ENCODE results near the gene MED16.
"Not testable (repeated sequence)": the region's sequence is repeated elsewhere in the genome, so short reads cannot be mapped to it uniquely, and the experiment has no call there.

The MED16 gene

DNA sequence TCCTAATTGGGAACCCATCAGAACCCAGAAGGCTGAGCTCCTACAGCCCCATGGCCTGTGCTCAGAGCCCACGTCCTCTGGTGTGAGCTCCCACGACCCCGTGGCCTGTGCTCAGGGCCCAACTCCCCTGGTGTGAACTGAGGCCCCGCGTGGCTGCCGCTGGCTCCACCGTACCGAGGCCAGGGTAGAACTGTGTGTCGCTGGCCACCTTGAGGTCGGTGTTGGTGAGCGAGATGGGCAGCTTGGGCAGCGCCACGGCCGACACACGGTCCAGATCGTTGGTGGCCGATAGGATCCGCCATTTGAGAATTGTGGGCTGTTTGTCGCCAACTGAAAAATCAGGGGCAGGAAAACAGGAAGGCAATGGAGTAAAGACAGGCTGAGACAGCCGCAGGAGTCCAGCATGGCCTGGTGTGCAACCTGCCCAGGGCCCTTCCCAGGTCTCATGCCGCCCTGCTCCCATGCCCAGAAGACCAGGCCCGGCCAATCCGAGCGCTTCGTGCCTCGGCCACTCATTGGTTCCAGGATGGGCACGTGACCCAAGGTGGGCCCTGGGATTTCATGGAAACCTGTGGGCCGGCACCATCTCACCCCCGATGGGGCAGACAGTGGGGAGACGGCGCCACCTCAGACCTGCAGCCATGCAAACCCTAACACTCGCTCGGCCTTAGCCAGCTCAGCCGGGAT is 11.5 kb downstream of the MED16 start:
- Mint-ChIP-seq H3K27me3 (no peaks in the 10 kb centered on the region), H3K27ac (no peak overlapping the region), H3K9me3 (no peaks in the 10 kb centered on the region), H3K4me3 (no peak overlapping the region), H3K4me1 (no peaks in the 10 kb centered on the region), H3K36me3 (peaks cover 23% of the 10 kb centered on the region)
- DNase-seq: no peak
- CTCF ChIA-PET: interaction anchor here (2.3 kb wide), 1 partner anchor 18 kb away, joined by 6 read pairs; no protein-coding TSS in a partner anchor

DNA sequence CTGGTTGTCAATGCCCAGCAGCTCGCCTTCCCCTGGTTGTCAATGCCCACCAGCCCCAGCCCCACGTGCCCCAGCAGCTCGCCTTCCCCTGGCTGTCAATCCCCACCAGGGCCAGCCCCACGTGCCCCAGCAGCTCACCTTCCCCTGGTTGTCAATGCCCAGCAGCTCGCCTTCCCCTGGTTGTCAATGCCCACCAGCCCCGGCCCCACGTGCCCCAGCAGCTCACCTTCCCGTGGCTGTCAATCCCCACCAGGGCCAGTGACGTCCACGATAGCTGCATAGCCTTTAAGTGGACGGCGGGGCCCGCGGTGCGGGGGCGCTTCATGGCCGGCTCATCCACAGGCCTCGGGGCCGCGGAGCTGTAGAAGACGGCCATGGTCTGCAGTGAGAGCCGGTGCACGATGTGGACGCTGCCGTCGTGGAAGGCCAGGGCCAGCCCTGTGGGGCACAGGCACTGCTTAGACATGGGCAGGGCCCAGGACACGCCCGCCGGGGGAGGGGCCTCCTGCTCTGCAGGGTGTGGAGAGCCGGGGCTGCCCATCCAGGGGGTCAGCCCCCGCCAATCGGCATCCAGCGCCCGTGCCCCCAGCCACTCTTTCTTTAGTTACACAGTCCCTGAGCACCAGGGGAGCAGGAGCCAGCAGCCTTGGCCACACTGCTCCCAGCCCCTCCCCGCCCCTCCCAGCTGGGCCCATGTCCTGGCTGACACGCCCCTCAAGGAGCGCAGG is 13.1 kb downstream of the MED16 start:
- Mint-ChIP-seq H3K4me1 (peaks cover 2% of the 10 kb centered on the region), H3K9me3 (no peaks in the 10 kb centered on the region), H3K27ac (no peak overlapping the region), H3K4me3 (no peak overlapping the region), H3K27me3 (no peaks in the 10 kb centered on the region), H3K36me3 (peaks cover 19% of the 10 kb centered on the region)
- no peak for DNase-seq
- CTCF ChIA-PET: interaction anchor here (0.8 to 1.5 kb wide), 2 partner anchors 17 to 23 kb away, joined by 3 to 8 read pairs; no protein-coding TSS in a partner anchor

DNA sequence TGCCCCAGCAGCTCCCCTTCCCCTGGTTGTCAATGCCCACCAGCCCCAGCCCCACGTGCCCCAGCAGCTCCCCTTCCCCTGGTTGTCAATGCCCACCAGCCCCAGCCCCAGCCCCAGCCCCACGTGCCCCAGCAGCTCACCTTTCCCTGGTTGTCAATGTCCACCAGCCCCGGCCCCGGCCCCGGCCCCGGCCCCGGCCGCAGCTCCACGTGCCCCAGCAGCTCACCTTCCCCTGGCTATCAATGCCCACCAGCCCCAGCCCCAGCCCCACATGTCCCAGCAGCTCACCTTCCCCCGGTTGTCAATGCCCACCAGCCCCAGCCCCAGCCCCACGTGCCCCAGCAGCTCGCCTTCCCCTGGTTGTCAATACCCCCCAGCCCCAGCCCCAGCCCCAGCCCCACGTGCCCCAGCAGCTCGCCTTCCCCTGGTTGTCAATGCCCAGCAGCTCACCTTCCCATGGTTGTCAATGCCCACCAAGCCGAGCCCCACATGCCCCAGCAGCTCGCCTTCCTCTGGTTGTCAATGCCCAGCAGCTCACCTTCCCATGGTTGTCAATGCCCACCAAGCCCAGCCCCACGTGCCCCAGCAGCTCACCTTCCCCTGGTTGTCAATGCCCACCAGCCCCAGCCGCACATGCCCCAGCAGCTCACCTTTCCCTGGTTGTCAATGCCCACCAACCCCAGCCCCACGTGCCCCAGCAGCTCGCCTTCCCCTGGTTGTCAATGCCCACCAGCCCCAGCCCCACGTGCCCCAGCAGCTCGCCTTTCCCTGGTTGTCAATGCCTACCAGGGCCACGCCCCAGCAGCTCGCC is 14.0 kb downstream of the MED16 start:
- not testable (repeated sequence) for DNase-seq, H3K4me3 Mint-ChIP-seq, H3K27me3 Mint-ChIP-seq, H3K4me1 Mint-ChIP-seq, H3K9me3 Mint-ChIP-seq, H3K27ac Mint-ChIP-seq
- H3K36me3 Mint-ChIP-seq: peaks cover 14% of the 10 kb centered on the region
- CTCF ChIA-PET: interaction anchor here (1.5 kb wide), 1 partner anchor 16 kb away, joined by 8 read pairs; no protein-coding TSS in a partner anchor

DNA sequence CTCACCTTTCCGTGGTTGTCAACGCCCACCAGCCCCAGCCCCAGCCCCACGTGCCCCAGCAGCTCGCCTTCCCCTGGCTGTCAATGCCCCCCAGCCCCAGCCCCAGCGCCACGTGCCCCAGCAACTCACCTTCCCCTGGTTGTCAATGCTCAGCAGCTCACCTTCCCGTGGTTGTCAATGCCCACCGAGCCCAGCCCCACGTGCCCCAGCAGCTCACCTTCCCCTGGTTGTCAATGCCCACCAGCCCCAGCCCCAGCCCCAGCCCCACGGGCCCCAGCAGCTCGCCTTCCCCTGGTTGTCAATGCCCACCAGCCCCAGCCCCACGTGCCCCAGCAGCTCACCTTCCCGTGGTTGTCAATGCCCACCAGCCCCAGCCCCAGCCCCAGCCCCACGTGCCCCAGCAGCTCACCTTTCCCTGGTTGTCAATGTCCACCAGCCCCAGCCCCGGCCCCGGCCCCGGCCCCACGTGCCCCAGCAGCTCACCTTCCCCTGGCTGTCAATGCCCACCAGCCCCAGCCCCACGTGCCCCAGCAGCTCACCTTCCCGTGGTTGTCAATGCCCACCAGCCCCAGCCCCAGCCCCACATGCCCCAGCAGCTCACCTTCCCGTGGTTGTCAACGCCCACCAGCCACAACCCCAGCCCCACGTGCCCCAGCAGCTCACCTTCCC is 14.9 kb downstream of the MED16 start:
- not testable (repeated sequence) for H3K4me1 Mint-ChIP-seq, H3K27ac Mint-ChIP-seq, H3K27me3 Mint-ChIP-seq, DNase-seq, H3K9me3 Mint-ChIP-seq, H3K4me3 Mint-ChIP-seq
- CTCF ChIA-PET: interaction anchor here (1.5 kb wide), 1 partner anchor 15 kb away, joined by 8 read pairs; no protein-coding TSS in a partner anchor
- peaks cover 14% of the 10 kb centered on the region for H3K36me3 Mint-ChIP-seq

DNA sequence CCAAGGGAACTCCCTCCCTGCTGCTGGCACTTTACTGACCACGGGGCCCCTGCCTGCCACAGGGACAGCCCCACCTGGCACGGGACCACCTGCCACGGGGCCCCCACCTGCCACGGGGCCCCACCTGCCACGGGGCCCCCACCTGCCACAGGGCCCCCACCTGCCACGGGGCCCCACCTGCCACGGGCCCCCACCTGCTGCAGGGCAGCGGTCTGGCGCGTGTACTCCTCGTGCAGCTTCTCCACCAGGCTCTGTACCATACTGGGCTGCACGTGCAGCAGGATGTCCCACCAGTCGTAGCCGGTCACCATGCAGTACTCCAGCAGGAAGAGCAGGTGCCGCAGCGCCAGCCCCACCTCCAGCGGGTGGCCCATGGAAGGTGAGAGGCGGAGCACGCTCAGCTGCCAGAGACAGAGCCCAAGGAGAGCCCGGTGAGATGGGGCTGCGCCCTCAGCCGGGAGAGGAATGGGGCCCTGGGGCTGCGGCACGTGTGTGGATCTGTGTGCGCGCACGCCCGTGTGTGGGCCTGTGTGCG is 16.1 kb downstream of the MED16 start:
- Mint-ChIP-seq H3K27me3 (no peaks in the 10 kb centered on the region), H3K36me3 (peaks cover 13% of the 10 kb centered on the region), H3K4me1 (peaks cover 17% of the 10 kb centered on the region), H3K27ac (no peak overlapping the region), H3K4me3 (no peak overlapping the region), H3K9me3 (no peaks in the 10 kb centered on the region)
- CTCF ChIA-PET: no interaction called here
- DNase-seq: no peak

DNA sequence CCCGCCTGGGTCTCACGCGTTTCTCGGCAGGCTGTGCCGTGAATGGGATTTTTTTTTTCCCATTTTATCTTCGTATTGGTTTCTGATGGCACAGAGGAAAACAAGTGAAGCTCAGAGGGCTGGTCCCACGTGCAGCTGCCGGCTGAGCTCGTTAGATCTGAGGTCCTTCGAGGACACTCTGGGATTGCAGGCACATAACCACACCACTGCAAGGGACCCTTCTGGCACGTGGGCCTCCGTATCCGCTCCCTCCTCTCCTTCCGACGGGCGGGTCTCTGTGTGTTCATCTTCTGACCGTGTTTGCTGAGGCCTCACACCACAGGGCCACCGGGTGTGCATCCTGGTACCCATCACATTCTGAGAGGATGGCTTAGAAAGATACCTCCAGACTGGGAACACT is 16.9 kb downstream of the MED16 start:
- H3K9me3 Mint-ChIP-seq: no peaks in the 10 kb centered on the region
- H3K4me1 Mint-ChIP-seq: peaks cover 20% of the 10 kb centered on the region
- no peak for DNase-seq
- peak overlapping the region; percentile 45 for H3K27ac Mint-ChIP-seq
- CTCF ChIA-PET: no interaction called here
- peaks cover 11% of the 10 kb centered on the region for H3K36me3 Mint-ChIP-seq
- no peaks in the 10 kb centered on the region for H3K27me3 Mint-ChIP-seq
- H3K4me3 Mint-ChIP-seq: no peak overlapping the region

DNA sequence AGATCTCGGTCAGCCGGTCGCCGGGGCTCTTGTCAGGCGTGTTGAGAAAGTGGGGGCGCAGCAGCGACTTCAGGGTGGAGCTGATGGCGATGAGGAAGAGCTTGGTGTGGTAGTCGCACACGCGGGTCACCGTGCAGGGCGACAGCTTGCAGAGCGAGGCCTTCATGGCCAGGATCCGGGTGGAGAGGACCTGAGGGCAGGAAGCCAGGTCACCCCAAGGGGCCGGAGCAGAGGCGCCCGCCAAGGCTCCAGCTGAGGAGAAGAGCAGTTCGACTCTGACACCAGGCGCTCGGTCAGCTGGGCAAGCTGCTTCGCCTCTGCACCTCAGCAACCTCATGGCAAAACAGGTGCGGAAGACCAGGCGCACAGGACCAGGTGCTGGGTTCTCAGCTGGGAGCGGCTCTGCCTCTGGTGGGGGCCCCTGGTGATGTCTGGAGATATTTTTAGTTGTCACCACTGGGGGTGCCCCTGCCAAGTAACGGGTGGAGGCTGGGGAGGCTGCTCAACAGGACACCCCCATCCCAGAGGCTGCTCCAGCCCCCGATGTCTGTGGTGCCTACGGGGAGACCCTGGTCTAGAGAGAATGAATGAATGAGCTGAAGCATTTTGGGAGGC is 17.6 kb downstream of the MED16 start:
- CTCF ChIA-PET: no interaction called here
- Mint-ChIP-seq H3K27ac (peak overlapping the region; percentile 45), H3K9me3 (no peaks in the 10 kb centered on the region), H3K27me3 (no peaks in the 10 kb centered on the region), H3K4me3 (no peak overlapping the region), H3K36me3 (peaks cover 10% of the 10 kb centered on the region), H3K4me1 (peaks cover 20% of the 10 kb centered on the region)
- no peak for DNase-seq

DNA sequence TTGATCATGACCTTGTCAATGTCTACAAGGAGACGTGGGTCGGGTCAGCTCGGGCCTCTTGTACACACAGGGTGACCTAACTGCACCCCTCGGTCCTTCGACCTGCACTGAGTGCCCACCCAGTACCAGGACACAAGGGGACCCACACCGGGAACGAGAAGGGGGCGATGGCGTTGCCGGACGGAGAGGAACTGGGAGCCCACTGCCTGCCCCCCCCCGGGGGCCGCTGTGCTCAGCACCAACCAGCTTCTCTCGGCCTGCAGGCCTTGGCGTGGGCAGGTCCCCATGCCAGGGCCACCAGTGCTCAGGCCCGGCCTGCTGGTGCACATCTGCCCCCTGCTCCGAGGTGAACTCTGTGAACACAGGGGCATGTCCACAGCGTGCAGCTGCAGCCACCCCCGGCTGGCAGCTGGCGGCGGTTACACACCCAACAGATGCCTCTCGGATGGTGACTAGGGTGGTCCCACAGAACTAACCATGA is 19.4 kb downstream of the MED16 start:
- no peak overlapping the region for H3K4me3 Mint-ChIP-seq
- H3K36me3 Mint-ChIP-seq: peaks cover 20% of the 10 kb centered on the region
- no peaks in the 10 kb centered on the region for H3K9me3 Mint-ChIP-seq
- no peak overlapping the region for H3K27ac Mint-ChIP-seq
- peaks cover 22% of the 10 kb centered on the region for H3K4me1 Mint-ChIP-seq
- DNase-seq: no peak
- no peaks in the 10 kb centered on the region for H3K27me3 Mint-ChIP-seq
- CTCF ChIA-PET: interaction anchor here (0.9 kb wide), 1 partner anchor 9 kb away, joined by 3 read pairs; no protein-coding TSS in a partner anchor

DNA sequence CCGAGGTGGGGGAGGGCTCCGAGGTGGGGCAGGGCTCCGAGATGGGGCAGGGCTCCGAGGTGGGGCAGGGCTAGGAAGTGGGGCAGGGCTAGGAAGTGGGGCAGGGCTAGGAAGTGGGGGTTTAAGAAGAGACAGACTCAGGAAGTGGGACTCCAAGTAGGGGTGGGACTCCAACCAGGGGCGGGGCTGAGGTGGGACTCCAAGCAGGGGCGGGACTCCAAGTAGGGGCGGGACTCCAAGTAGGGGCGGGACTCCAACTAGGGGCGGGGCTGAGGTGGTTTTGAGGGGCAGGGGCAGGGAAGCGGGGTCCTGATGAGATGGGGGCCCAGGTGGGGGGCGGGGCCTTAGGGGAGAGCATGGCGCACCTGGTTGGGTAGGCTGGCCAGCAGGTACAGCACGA is 19.9 kb downstream of the MED16 start:
- Mint-ChIP-seq H3K27ac (peak overlapping the region; percentile 75), H3K4me3 (no peak overlapping the region), H3K9me3 (no peaks in the 10 kb centered on the region), H3K36me3 (peaks cover 21% of the 10 kb centered on the region), H3K27me3 (no peaks in the 10 kb centered on the region), H3K4me1 (peaks cover 22% of the 10 kb centered on the region)
- CTCF ChIA-PET: interaction anchor here (0.9 kb wide), 1 partner anchor 8 kb away, joined by 3 read pairs; no protein-coding TSS in a partner anchor
- peak; percentile 90 for DNase-seq

DNA sequence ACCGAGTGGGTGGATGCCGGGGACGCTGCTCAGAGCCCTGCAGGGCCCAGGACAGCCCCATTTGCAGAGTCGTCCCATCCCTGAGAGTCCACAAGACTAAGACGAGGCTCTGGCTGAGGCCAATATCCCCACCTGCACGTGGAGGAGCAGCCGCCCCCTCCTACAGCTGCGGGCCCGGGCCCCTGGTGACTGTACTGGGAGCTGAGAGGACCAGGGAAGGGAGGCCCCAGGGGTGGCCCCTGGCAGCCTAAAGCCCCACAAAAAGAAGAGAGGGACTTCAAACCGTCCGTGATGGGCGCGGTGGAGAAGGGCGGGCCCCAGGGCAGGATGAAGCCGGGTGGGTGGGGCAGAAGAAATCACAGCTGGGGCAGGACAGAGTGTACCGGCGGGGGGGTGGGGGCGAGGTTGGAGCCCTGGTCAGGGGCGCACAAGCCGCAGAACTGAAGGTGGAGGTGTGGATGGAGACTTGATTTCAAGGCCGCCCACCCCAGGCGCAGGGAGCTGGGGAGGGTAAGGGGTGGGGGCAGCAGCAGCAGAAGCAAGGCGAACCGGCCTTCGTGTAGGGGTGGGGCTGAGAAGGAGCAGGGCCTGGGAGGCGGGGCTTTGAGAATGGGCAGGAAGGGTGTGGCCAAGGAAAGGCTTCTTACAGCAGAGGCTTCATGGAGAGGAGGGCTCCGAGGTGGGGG is 20.6 kb downstream of the MED16 start:
- Mint-ChIP-seq H3K4me3 (peak overlapping the region; percentile 73), H3K4me1 (peaks cover 24% of the 10 kb centered on the region), H3K36me3 (peaks cover 24% of the 10 kb centered on the region), H3K27me3 (no peaks in the 10 kb centered on the region), H3K27ac (peak overlapping the region; percentile 97), H3K9me3 (no peaks in the 10 kb centered on the region)
- peak; percentile 94 for DNase-seq
- CTCF ChIA-PET: no interaction called here

DNA sequence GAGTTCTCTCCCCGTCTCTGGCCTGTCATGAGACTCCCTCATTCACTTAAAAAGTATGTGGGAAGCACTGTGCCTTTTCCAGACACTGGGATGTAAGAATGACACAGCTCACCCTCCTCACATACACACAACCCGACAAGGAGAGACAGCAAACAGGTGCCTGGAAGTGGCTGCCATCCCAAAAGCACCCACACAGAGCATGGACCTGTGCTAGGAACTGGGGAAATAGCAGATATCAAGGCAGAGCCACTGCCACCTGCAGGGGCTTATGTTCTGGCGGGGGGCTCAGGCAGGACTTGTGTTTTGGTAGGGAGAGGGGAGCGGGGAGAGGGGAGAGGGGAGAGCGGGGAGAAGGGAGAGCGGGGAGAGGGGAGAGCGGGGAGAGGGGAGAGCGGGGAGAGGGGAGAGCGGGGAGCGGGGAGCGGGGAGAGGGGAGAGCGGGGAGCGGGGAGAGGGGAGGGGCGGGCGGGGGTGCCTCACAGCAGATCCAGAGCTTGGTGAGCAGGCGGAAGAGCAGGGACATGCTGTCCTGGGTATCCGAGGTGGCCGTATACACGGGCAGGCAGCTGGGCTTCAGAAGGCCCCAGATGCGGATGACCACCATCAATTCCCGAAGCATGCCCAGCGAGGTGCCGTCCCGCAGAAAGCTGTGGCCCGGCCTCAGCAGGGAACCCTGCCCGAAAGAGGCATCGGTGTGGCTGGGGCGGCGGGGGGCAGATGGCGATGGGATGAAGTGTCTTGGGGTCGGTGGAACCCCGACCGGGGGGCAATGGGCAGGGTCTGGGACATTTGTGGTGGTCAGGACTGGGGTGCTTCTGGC is 21.3 kb downstream of the MED16 start:
- Mint-ChIP-seq H3K9me3 (no peaks in the 10 kb centered on the region), H3K27me3 (no peaks in the 10 kb centered on the region)
- CTCF ChIA-PET: interaction anchor here (0.6 kb wide), 1 partner anchor 11 kb away, joined by 3 read pairs; no protein-coding TSS in a partner anchor

DNA sequence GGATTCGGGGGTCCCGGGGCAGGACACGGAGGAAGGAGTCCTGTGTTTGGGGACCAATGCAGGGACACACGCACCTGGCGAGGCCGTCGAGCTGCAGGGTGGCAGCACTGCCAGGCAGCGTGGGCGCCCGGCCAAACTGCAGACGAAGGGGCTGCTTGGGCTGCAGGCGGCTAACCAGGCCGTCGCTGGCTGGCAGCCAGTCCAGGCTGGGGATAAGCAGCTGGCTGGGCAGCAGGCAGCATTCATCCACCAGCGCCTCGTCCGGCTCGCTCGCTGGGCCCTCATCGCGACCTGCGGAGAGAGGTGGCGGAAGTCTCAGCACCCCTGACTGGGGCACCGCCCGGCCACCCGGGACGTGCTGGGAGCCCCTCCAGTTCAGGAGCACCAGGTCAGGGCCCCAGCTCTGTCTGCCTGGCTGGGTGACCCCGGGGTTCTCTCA is 22.0 kb downstream of the MED16 start:
- H3K27ac Mint-ChIP-seq: no peak overlapping the region
- no peaks in the 10 kb centered on the region for H3K27me3 Mint-ChIP-seq
- CTCF ChIA-PET: no interaction called here
- peaks cover 25% of the 10 kb centered on the region for H3K4me1 Mint-ChIP-seq
- H3K36me3 Mint-ChIP-seq: peaks cover 26% of the 10 kb centered on the region
- H3K4me3 Mint-ChIP-seq: no peak overlapping the region
- no peaks in the 10 kb centered on the region for H3K9me3 Mint-ChIP-seq
- no peak for DNase-seq

More for the DNA sequence above, 21.3 kb downstream of the MED16 start:
- no peak for DNase-seq
- peak overlapping the region; percentile 73 for H3K4me3 Mint-ChIP-seq
- H3K27ac Mint-ChIP-seq: peak overlapping the region; percentile 97
- H3K4me1 Mint-ChIP-seq: peaks cover 25% of the 10 kb centered on the region
- peaks cover 26% of the 10 kb centered on the region for H3K36me3 Mint-ChIP-seq
